Measurements from ENCODE around the gene CSNK1A1.
A peak's percentile ranks its signal among the peaks of the same experiment; 100 is the strongest.
"Not testable (repeated sequence)": the region's sequence is repeated elsewhere in the genome, so short reads cannot be mapped to it uniquely, and the experiment has no call there.

The CSNK1A1 gene

DNA sequence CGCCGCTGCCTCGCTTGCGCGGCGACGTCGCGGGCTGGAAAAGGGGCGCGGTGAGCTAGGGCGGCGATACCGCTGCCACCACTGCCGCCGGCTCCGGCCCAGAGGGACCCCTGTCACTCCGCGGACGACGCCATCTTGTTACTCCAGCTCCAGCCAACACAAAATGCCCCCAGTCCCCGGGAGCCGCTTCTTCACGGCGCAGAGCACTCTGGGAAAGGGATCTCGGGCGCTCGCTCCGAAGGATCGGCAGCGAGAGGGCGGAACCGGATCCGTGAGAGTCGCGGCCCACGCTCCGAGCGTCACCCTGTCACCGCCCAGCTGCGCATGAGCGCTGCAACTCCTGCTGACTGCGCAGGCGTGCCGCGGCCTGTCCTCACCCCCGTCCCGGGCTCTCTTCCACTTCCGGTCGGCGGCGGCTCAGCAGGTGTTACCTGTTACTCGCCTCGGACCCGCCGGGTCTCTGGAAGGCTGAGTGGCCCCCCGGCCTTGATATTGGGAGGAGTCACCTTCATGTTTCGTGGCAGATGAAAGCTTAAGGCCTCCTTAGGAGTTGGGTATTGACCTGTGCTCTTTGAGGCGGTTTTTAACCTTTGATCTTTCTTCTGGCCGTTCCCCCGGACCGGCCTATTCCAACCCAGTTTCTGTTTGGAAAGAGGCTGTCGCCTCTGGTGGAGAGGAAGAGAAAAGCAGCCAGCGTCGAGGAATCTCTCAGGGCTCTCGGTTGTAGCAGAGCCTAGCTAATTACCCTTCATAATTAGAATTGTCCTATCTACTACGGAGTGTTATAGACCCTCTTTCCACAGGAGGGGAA lies at the start of gene CSNK1A1:
TSS of gene CSNK1A1 (minus strand) at position 213 of the 811 bp plus-strand sequence. CDS start 475 bp downstream, outside the sequence.
- FAIRE-seq, result peak; percentile 91

DNA sequence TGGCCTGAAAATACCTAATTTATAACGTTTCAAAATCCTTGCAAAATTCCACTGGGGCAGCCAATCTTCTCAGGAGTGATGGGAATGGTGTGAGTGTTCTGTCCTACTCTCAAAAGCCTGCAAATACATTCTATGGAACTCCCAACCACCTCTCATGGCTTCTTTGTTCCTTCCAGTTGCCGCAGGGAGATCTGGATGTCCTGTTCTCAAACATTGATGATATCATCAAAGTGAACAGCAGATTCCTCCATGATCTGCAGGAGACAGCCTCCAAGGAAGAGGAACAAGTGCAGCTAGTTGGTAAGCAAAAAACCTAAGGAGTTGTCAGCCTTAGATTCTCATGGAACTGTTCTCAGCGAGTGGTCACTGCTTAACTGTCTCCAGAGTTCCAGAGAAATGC lies 49.7 kb upstream of the CSNK1A1 start:
- FAIRE-seq, result no peak

DNA sequence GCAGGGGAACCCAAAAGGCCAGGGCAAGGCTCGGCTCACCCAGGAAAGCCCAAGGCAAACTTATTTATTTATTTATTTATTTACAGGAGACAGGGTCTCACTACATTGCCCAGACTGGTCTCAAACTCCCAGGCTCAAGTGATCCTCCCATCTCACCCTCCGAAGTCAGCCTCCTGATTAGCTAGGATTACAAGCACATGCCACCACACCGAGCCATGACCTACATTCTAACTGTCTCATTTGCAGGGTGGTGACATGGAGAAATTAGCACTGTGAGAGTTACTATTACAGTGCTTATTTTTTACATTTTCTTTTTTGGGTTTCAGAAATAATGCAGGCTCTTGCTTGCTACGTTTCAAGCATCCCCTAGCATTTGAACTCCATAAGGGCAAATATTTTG lies 48.1 kb upstream of the CSNK1A1 start:
- no peak for FAIRE-seq

DNA sequence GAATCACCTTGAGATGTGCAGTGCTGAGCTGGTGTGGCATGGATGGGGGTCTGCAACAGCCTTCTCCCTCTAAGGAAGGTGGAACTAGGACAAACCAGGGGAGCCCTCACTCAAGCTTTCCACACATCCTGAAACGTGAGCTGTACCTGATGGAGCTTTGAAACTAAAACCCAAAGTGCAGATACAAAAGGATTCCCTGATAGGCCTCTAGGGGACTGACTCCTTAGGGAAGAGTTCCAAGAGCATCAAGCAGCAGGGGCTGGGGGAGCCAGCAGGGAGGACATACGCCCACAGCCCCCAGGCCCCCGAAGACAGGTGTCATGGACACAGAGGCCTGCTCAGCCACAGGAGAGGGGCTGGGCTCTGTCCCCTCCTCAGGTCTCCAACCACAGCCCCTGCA lies 47.7 kb upstream of the CSNK1A1 start:
- no peak for FAIRE-seq

DNA sequence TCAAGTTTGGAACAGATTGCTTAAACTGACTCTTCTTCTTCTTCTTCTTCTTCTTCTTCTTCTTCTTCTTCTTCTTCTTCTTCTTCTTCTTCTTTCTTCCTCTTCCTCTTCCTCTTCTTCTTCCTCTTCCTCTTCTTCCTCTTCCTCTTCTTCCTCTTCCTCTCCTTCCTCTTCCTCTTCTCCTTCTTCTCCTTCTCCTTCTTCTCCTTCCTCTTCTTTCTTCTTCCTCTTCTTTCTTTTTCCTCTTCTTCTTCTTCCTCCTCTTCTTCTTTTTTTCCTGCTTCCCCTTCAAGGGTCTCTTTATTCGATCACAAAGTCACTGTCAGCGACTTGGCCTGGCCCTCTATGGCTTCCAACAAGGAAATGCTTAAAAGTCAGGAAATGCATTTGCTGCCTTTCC lies 47.0 kb upstream of the CSNK1A1 start:
- not testable (repeated sequence) for FAIRE-seq

DNA sequence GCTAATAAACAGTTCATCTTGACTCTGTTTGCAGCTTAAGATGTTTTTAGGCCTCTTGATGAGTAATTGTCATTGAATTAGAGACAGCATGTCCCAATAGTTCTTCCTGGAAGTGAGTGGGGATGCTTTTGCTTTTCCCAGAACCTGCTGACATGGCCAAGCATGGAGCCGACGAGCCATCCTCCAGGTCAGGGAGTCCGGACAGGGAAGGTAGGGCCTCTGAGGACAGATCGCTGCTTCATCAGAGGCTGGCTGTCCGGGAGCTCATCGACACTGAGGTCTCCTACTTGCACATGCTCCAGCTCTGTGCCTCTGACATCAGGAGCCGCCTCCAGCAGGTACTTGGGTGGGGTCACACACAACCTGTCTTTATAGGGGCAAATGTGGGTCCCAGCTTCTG lies 46.4 kb upstream of the CSNK1A1 start:
- FAIRE-seq, result no peak

DNA sequence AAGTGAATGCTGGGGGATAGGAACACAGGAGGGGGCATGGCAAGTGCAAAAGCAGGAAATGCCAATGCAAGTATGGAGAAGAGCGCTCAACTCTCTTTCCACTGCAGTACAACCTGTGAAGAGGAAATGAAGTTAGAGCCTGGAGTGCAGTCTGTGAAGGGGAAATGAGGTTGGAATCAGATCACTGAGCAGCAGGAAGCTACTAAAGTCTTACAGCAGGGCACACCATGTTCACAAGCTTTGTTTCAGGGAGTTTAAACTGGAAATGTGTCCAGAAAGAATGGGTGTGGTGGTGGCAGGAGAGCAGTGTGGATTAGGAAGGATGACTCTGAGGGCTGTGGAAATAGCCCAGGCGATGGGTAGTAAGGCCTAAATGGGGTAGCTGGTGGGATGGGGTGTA lies 45.5 kb upstream of the CSNK1A1 start:
- FAIRE-seq, result no peak

DNA sequence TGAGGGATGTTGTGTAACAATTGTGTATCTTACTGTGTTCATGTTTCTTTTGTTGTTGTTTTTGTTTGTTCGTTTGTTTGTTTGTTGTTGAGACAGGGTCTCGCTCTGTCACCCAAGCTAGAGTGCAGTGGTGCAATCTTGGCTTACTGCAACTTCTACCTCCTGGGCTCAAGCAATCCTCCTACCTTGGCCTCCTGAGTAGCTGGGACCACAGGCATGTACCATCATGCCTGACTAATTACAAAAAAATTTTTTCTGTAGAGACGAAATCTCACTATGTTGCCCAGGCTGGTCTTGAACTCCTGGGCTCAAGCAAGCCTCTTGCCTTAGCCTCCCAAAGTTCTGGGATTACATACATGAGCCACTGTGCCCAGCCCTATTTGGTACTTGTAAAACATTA lies 43.9 kb upstream of the CSNK1A1 start:
- not testable (repeated sequence) for FAIRE-seq

DNA sequence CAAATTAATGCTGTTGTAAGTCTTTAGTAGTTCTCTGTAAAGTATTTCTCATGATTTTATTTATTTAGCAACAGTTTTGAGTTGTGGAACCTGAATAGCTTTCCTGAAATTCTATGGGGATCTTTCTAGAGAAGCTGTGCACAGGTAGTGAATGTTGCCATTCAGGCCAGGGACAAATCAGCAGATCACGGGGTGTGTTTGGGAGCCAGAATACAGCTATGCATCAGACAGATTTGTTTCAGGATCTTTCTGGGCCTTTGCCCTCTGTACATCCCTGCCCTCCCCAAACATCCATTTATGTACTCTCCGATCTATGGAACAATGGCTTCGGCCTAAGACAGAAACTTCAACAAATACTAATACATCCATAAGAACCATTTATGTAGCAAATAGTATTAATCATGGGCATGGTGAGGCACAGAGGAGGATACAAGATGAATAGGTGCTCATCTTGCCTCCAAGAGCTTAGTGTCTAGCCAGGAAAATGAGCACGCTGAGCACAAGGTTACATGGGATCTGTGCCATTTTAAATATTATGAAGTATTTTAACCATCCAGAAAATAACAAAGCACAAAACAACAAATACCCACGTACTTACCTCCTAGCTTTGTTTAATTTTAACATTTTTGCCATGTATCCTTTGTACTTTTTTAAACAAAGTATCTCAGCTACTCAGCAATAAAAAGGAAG lies 43.1 kb upstream of the CSNK1A1 start:
- no peak for FAIRE-seq

DNA sequence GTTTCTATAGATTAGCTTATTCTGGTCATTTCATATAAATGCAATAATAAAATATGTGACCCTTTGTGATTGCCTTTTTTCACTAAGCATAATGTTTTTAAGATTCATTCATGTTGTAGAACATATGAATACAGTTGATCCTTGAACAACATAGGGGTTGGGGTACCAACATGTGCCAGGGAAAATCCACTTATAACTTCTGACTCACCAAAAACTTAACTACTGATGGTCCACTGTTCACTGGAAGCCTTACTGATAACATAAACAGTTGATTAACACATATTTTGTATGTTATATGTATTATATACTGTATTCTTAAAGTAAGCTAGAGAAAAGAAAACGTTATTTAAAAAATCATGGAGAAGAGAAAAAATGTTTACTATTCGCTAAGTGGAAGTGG lies 42.1 kb upstream of the CSNK1A1 start:
- FAIRE-seq, result no peak

DNA sequence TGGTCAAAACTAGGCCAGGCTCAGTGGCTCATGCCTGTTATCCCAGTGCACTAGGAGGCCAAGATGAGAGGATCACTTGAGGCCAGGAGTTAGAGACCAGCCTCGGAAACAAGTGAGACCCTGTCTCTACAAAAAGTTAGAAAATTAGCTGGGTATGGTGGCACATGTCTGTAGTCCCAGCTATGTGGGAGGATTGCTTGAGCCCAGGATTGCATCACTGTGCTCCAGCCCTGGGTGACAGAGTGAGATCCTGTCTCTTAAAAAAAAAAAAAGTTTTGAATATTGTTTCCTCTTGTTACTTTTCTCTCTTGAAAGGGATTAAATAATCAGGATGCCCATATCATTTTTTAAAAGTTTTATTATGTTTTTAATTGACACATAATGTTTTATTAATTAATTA lies 37.7 kb upstream of the CSNK1A1 start:
- FAIRE-seq, result no peak

DNA sequence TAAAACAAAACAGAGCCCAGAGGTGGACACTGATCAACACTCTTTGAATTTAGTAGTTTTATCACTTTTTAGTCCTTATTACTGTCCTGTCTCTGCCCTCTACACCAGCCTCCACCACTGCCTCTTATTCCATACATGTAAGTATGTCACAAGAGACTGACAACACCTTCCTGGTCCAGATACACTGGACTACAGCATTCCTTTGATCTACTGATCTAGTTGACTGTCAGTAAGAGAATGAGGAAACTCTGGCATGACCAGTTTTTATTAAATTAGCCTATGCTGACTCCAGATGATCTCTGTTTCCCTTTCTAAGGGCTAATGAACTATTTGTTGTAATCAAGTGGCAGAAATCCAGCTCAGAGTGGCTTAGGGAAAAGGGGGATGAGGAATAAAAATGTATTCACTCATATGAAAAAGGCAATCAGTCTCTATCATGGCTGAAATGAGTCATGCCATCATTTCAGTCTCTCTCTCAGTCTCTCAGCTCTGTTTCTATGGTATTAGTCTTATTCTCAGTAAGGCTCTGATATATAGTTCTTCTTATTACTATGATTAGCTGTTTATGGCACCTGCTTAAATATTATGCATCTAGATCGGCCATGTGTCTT lies 35.6 kb upstream of the CSNK1A1 start:
- FAIRE-seq, result no peak

DNA sequence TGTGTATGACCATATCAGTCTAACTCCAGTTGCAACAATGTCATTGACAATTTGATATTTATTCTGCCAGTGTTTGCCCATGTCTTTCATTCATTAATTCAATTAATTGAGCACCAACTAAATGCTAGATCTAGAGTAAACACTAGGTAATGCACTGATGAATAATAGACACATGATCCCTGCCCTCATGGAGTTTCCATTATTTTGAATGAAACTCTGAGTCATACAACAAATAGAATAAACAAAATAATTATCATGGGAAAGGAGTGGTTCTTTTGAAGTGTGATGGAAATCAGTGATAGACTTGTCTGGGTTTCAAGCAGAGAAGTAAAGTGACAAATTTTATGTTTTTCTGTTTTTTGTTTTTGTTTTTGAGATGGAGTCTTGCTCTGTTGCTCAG lies 34.7 kb upstream of the CSNK1A1 start:
- no peak for FAIRE-seq

DNA sequence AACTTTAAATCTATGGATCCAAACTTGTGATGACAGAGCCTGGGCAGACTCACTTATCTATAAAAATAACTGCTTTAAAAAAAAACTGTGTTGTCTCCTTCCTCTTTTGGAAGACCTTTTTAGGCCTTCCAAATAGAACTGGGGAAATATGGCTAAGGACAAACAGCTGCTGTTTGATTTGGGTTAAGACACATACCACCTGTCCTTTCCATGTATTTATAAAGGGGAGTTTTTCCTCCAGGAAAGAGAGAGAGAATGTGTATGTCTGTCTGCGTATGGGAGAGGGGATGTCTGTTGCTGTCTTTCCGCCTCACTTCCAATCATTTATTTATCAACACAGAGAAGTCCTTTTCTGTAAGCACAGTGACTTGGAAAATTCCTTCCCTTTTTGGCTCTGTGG lies 32.9 kb upstream of the CSNK1A1 start:
- no peak for FAIRE-seq

DNA sequence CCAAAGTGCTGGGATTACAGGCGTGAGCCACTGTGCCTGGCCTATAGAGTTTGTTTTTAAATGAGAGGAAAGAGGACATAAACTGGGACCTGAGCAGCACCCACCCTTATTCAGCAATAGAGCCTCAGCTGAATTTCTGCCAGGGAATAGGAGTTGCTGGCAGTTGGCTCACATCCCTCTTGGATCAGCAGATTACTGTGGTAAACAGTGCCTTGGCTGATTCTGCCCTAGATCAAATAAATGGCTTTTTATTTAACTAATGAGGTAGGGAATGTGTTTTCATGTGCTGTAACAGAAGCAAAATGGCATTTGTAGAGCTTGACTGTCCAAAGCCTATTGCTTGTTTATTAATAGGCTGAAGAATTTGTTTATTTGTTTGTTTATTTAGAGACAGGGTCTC lies 32.2 kb upstream of the CSNK1A1 start:
- FAIRE-seq, result no peak

DNA sequence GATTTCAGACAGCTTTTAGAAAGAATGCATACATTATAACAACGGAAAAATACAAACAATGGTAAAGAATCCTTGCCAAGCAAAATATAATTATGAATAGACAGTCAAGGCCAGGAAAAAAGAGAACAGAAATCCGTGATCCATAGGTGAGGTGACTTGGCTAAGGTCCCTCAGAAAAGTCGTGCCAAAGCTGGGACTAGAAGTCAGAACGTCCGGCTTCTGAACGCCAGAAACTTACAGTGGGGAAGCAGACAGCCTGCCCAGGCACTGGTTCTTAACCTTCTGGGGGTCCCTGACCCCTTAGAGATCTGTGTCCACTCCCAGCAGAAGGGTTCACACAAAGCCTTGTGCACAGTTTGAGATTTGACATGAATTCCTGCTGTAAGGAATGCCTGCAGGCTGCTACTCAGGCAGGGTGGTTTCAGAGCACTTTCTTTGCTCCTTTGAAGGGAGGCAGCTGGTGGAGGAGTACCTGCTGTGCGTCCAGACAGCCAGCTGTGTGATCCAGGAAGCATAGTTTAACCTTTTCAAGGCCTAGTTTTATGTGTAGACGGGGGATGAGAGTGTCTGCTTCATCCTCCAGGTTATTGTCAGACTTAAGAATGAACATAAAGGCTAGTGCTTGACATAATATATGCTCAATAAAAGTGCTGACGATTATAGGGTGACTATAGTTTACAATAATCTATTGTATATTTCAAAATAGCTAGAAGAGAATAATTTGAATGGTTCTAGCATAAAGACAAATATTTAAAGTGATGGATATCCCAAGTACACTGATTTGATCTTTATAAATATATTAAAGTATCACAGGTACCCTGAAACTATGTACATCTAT lies 30.9 kb upstream of the CSNK1A1 start:
- FAIRE-seq, result no peak

DNA sequence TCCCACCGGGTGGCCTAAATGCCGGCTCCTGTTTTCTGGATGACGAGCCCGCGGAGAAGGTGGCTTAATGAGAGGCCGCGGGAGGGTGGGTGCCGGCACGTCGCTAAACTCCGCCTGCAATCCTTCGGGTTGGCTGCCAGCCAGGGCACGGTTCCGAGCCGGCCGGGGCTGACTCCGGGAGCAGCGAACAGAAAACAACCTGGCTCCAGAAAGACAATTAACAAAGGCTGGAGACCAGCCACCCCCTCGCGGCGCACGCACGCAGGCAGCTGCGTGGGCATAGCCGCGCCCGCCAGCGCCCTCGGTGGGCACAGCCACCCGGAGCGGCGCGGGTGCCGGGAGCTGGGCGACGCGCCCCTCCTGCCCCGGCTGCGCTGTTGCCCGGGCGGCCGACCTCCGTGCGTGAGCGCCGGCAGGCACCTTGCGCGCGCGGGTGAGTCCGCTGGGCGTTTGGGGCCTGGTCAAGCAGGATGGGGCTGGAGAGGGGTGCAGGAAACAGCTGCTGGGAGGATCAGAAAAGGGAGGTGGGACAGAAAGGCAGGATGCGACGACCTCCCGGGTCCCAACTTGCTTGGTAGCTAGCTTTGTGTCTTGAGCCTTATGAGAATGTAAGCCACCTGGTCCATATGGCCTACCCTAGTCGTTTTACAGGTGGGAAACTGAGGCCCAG lies 30.1 kb upstream of the CSNK1A1 start, which contains the start of gene ARHGEF37:
TSS of gene ARHGEF37 (plus strand) at position 307 of the 670 bp plus-strand sequence. CDS start 16,272 bp downstream, outside the sequence.
- FAIRE-seq, result no peak

DNA sequence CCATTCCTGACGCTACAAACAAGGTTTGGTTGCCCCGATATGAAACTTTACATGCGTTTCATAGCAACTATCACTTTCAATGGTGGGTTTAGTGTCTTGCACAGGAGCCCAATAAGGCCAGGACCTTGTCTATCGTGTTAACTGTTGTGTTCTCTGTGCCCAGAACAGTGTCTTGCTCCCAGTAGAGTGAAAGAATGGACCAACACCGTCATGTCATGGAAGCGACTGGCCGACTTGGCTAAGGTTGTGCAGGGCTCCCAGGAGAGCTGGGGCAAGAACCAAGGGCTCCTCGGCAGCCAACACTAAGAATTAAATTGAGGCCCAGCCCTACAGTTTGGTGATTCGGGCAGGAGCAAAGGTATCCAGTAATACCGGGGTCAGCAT lies 29.6 kb upstream of the CSNK1A1 start:
- FAIRE-seq, result no peak

DNA sequence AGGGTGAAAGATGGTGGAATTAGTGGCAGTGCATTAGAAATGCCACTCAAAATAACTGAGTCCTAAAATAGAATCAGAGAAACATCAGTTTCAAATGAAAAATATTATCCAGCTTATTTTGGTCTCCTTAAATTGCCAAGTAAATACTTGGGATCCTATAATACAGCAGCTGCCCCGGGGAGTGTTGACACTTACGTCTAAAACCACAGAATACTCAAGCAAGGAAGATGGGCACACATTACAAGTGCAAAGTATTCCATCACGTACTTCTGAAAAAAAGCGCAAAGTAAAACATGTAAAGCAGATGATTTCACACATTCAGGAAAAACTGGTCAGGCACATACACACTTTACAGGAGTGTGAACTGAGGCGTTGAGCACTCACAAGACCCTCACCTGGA lies 27.7 kb upstream of the CSNK1A1 start:
- FAIRE-seq, result no peak

DNA sequence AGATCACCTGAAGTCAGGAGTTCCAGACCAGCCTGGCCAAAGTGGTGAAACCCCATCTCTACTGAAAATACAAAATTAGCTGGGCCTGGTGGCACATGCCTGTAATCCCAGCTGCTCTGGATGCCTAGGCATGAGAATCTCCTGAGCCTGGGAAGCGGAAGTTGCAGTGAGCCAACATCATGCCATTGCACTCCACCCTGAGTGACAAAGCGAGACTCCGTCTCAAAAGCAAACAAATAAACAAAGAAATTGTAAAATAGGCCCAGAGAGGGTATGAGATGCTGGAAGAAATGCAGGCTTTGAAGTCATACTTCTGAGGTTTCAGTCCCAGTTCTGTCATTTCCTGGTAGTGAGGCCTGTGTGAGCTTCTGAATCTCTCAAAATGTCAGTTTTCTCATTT lies 24.8 kb upstream of the CSNK1A1 start:
- FAIRE-seq, result no peak

DNA sequence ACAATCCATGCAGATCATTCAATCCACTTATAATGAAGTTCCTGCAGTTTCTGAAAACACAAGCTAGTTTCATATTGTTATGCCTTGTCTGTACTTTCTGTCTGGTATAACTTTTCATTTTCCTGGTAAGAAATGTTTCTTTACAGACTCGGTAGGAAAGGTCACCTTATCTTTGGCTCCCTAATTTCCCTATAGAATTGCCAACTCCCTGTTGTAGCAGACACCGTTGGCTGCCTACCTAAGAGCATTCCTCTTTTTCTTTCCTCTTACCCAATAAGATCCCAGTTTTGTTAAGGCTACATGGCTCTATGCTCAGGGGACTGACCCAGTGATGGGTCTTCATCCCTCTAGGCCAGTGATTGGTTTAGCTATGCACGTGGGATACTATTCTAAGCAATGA lies 23.9 kb upstream of the CSNK1A1 start:
- FAIRE-seq, result no peak

DNA sequence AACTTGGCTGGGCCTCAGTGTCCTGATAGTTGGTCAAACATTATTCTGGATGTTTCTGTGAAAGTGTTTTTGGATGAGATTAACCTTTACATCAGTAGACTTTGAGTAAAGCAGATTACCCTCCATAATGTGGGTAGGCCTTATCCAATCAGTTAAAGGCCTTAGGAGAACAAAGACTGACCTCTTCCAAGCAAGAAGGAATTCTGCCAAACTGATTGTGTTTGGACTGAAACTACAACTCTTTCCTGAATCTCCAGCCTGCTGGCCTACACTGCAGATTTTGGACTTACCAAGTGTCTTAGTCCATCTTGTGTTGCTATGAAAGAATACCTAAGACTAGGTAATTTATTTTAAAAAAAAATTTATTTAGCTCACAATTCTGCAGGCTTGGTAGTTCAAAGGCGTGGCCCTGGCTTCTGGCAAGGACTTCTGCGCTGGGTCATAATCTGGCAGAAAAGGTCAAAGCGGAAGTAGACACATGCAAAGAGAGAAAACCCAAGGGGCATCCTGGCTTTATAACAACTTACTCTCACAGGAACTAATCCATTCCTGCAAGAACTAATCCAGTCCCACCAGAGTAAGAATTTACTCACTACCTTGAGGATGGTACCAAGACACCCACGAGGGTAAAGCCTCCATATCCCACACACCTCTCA lies 21.5 kb upstream of the CSNK1A1 start:
- no peak for FAIRE-seq
